Measurements from ENCODE around the gene SLC39A11.
"Not testable (repeated sequence)": the region's sequence is repeated elsewhere in the genome, so short reads cannot be mapped to it uniquely, and the experiment has no call there.

The SLC39A11 gene

GRCh38 chr17:72997559-72997958, 94.9 kb downstream of the SLC39A11 start:
- Histone ChIP-seq H3K4me1 (ENCODE audit: insufficient read depth, low read length) (no peaks in the 10 kb centered on the region), H3K9me3 (ENCODE audit: low read length) (no peaks in the 10 kb centered on the region), H3K27me3 (ENCODE audit: control insufficient read depth in 1 of 2, insufficient read depth in 2 of 2, low read length in 2 of 2) (no peaks in the 10 kb centered on the region), H3K27ac (ENCODE audit: low read depth, low read length) (no peak overlapping the region), H3K36me3 (ENCODE audit: insufficient read depth, low read length) (no peaks in the 10 kb centered on the region), H3K9ac (ENCODE audit: low read length) (no peak overlapping the region), H3K4me3 (ENCODE audit: low read depth in 1 of 2, low read length in 2 of 2) (no peak overlapping the region)

GRCh38 chr17:72996791-72997190, 95.7 kb downstream of the SLC39A11 start:
- Histone ChIP-seq H3K27ac (ENCODE audit: low read depth, low read length) (no peak overlapping the region), H3K4me3 (ENCODE audit: low read depth in 1 of 2, low read length in 2 of 2) (no peak overlapping the region), H3K9me3 (ENCODE audit: low read length) (no peaks in the 10 kb centered on the region), H3K27me3 (ENCODE audit: control insufficient read depth in 1 of 2, insufficient read depth in 2 of 2, low read length in 2 of 2) (no peaks in the 10 kb centered on the region), H3K36me3 (ENCODE audit: insufficient read depth, low read length) (no peaks in the 10 kb centered on the region), H3K4me1 (ENCODE audit: insufficient read depth, low read length) (no peaks in the 10 kb centered on the region), H3K9ac (ENCODE audit: low read length) (no peak overlapping the region)

DNA sequence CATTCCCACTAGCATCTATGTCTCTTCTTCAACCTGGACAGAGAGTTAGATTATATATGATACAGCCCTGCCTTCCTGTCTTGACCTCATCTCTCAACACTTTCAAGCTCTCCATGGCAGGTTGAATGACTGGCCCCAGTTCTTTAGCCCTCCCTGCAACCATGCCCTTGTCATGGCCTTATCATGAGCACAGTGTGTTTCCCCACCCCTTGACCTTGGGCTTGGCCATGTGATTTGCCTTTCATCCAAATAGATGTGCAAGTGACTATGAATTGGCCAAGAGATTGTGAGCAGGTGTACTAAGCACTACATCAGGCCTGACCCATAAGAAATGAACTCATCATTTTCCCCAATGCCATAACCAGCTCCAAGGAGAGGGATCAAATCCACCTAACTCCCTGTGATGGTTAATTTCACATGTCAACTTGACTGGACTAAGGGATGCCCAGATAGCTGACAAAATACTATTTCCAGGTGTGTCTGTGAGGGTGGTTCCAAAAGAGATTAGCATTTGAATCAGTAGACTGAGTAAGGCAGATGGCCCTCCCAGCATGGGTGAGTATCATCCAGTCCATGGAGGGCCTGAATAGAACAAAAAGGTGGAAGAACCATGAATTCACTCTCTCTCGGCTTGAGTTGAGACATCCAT, 97.4 kb downstream of the SLC39A11 start:
- H3K27me3 ChIP-seq (ENCODE audit: control insufficient read depth in 1 of 2, insufficient read depth in 2 of 2, low read length in 2 of 2), result no peaks in the 10 kb centered on the region
- H3K4me3 ChIP-seq (ENCODE audit: low read depth in 1 of 2, low read length in 2 of 2), result no peak overlapping the region
- no peaks in the 10 kb centered on the region for H3K9me3 ChIP-seq (ENCODE audit: low read length)
- H3K9ac ChIP-seq (ENCODE audit: low read length), result no peak overlapping the region
- H3K36me3 ChIP-seq (ENCODE audit: insufficient read depth, low read length), result no peaks in the 10 kb centered on the region
- no peaks in the 10 kb centered on the region for H3K4me1 ChIP-seq (ENCODE audit: insufficient read depth, low read length)
- H3K27ac ChIP-seq (ENCODE audit: low read depth, low read length), result no peak overlapping the region

- H3K9ac ChIP-seq (ENCODE audit: low read length); H3K4me3 ChIP-seq (ENCODE audit: low read depth in 1 of 2, low read length in 2 of 2); H3K36me3 ChIP-seq (ENCODE audit: insufficient read depth, low read length); H3K9me3 ChIP-seq (ENCODE audit: low read length); H3K27ac ChIP-seq (ENCODE audit: low read depth, low read length); H3K27me3 ChIP-seq (ENCODE audit: control insufficient read depth in 1 of 2, insufficient read depth in 2 of 2, low read length in 2 of 2); H3K4me1 ChIP-seq (ENCODE audit: insufficient read depth, low read length): not testable (repeated sequence)
These were observed 99.6 kb downstream of the SLC39A11 start for GRCh38 chr17:72992783-72993467.

- Histone ChIP-seq H3K9ac (ENCODE audit: low read length) (no peak overlapping the region), H3K9me3 (ENCODE audit: low read length) (no peaks in the 10 kb centered on the region), H3K36me3 (ENCODE audit: insufficient read depth, low read length) (no peaks in the 10 kb centered on the region), H3K27ac (ENCODE audit: low read depth, low read length) (no peak overlapping the region), H3K4me1 (ENCODE audit: insufficient read depth, low read length) (no peaks in the 10 kb centered on the region), H3K4me3 (ENCODE audit: low read depth in 1 of 2, low read length in 2 of 2) (no peak overlapping the region), H3K27me3 (ENCODE audit: control insufficient read depth in 1 of 2, insufficient read depth in 2 of 2, low read length in 2 of 2) (no peaks in the 10 kb centered on the region)
These were observed 100.8 kb downstream of the SLC39A11 start for GRCh38 chr17:72991651-72992050.

DNA sequence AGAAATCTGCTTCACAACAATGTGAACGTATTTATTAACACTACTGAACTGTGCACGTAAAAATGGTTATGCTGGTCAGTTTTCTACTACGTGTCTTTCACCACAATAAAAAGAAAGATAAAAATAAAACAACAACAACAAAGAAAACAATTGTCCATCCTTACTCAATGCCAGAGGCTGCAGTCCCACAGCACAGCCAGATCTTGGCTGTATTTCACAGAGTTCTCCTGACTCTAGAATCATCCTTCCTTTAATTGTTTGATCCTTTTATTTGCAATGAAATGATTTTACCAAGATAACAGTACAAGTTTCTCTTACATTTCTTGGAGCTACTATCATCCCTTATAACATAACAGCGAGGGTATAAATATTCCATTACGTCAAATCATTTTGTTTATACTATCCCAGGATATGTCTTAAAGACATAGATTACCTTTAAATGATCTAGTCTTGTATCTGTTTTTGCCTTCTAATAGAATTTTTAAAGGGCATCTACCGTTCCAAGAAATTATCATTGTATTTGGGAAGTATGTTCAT, 103.3 kb downstream of the SLC39A11 start:
- Histone ChIP-seq H3K9ac (ENCODE audit: low read length) (no peak overlapping the region), H3K4me1 (ENCODE audit: insufficient read depth, low read length) (no peaks in the 10 kb centered on the region)

DNA sequence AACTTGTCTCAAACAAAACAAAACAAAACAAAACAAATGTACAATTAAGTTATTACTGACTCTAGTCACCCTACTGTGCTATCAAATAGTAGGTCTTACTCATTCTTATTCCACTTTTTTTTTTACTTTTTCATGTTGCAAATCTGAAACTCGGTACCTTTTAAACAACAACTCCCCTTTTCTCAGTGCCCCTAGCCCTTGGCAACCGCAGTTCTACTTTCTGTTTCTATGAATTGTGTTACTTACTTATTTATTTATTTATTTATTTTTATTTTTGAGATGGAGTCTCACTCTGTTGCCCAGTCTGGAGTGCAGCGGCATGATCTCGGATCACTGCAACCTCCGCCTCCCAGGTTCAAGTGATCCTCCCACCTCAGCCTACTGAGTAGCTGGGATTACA, 104.0 kb downstream of the SLC39A11 start:
- no peak overlapping the region for H3K4me3 ChIP-seq (ENCODE audit: low read depth in 1 of 2, low read length in 2 of 2)
- H3K27ac ChIP-seq (ENCODE audit: low read depth, low read length), result no peak overlapping the region
- H3K9me3 ChIP-seq (ENCODE audit: low read length), result no peaks in the 10 kb centered on the region
- no peaks in the 10 kb centered on the region for H3K4me1 ChIP-seq (ENCODE audit: insufficient read depth, low read length)
- H3K36me3 ChIP-seq (ENCODE audit: insufficient read depth, low read length), result no peaks in the 10 kb centered on the region
- no peaks in the 10 kb centered on the region for H3K27me3 ChIP-seq (ENCODE audit: control insufficient read depth in 1 of 2, insufficient read depth in 2 of 2, low read length in 2 of 2)
- H3K9ac ChIP-seq (ENCODE audit: low read length), result no peak overlapping the region

More for the DNA sequence above, 103.3 kb downstream of the SLC39A11 start:
- Histone ChIP-seq H3K27ac (ENCODE audit: low read depth, low read length) (no peak overlapping the region), H3K36me3 (ENCODE audit: insufficient read depth, low read length) (no peaks in the 10 kb centered on the region), H3K27me3 (ENCODE audit: control insufficient read depth in 1 of 2, insufficient read depth in 2 of 2, low read length in 2 of 2) (no peaks in the 10 kb centered on the region), H3K9me3 (ENCODE audit: low read length) (no peaks in the 10 kb centered on the region), H3K4me3 (ENCODE audit: low read depth in 1 of 2, low read length in 2 of 2) (no peak overlapping the region)

DNA sequence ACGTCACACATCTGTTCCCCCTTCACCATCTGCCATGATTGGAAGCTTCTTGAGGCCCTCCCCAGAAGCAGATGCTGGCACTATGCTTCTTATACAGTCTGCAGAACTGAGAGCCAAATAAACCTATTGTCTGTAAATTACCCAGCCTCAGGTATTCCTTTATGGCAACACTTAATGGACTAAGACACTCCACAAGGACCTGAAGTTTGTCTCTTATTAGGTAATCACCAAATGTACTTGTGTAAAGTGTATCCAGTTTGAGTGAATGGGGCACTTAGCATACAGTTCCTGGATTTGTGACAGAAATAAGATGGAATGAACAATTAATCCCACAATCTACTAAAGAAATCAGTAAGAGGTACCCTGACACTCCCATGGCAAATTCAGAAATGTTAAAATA, 105.3 kb downstream of the SLC39A11 start:
- H3K9ac ChIP-seq (ENCODE audit: low read length), result no peak overlapping the region
- H3K9me3 ChIP-seq (ENCODE audit: low read length), result no peaks in the 10 kb centered on the region
- H3K4me1 ChIP-seq (ENCODE audit: insufficient read depth, low read length), result no peaks in the 10 kb centered on the region
- H3K27ac ChIP-seq (ENCODE audit: low read depth, low read length), result no peak overlapping the region
- no peaks in the 10 kb centered on the region for H3K36me3 ChIP-seq (ENCODE audit: insufficient read depth, low read length)
- no peaks in the 10 kb centered on the region for H3K27me3 ChIP-seq (ENCODE audit: control insufficient read depth in 1 of 2, insufficient read depth in 2 of 2, low read length in 2 of 2)
- H3K4me3 ChIP-seq (ENCODE audit: low read depth in 1 of 2, low read length in 2 of 2), result no peak overlapping the region

- no peaks in the 10 kb centered on the region for H3K27me3 ChIP-seq (ENCODE audit: control insufficient read depth in 1 of 2, insufficient read depth in 2 of 2, low read length in 2 of 2)
- no peak overlapping the region for H3K9ac ChIP-seq (ENCODE audit: low read length)
- no peaks in the 10 kb centered on the region for H3K9me3 ChIP-seq (ENCODE audit: low read length)
- H3K27ac ChIP-seq (ENCODE audit: low read depth, low read length), result no peak overlapping the region
- no peaks in the 10 kb centered on the region for H3K4me1 ChIP-seq (ENCODE audit: insufficient read depth, low read length)
- H3K4me3 ChIP-seq (ENCODE audit: low read depth in 1 of 2, low read length in 2 of 2), result no peak overlapping the region
- H3K36me3 ChIP-seq (ENCODE audit: insufficient read depth, low read length), result no peaks in the 10 kb centered on the region
These were observed 106.4 kb downstream of the SLC39A11 start for GRCh38 chr17:72985882-72986720.

DNA sequence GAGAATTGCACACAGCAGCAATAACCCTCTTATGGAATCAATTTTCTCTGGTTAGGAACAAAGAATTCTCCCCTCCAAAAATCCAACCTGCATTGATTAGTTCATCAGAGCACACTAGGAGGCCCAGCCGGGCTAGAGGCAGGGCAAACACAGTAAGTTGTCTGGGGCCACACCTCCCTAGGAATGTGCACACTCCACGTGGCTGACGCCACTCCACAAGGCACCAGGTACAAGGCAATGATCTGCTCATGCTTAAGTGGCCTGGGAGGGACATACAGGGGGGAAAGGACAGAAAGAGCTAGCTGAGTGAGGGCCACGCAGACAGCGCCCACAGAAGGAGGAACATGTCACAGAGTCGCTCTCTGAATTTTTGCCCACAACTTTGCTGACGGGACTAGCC, 107.6 kb downstream of the SLC39A11 start:
- Histone ChIP-seq H3K9me3 (ENCODE audit: low read length) (no peaks in the 10 kb centered on the region), H3K4me3 (ENCODE audit: low read depth in 1 of 2, low read length in 2 of 2) (no peak overlapping the region), H3K27me3 (ENCODE audit: control insufficient read depth in 1 of 2, insufficient read depth in 2 of 2, low read length in 2 of 2) (no peaks in the 10 kb centered on the region), H3K36me3 (ENCODE audit: insufficient read depth, low read length) (no peaks in the 10 kb centered on the region), H3K4me1 (ENCODE audit: insufficient read depth, low read length) (no peaks in the 10 kb centered on the region), H3K27ac (ENCODE audit: low read depth, low read length) (no peak overlapping the region), H3K9ac (ENCODE audit: low read length) (no peak overlapping the region)

DNA sequence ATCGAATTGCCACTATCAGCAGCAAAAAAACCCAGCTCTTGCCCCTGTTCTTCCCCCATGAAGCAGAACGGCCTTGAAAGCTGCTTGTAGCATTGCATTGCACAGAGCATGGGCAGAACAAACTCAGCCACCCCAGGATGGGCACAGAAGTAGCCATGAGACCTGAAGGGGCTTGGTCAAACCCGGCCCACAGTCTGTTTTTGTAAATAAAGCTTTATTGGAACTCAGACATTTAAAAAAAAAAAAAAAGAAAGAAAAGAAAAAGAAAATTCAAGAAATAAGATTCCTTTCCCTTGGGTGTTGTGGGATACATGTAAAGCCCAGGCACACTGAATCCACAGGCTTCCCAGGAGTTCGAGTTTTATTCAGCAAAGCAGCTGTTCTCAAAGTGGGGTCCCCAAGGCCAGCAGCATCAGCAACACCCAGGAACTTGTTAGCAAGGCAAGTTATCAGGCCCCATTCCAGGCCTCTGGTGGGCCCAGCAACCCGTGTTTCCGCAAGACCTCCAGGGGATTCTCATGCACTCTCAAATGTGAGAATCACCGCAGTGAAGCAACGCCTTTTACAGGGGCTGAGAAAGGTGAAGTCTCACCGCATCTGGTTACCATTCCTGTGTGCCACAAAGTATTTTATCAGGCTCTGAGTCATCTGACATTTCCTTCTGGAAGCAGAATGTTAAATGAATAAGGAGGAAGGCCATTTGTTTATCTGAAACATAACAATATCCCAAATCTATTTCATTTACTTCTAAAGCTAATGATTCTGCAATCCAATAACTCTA, 108.2 kb downstream of the SLC39A11 start:
- Histone ChIP-seq H3K27ac (ENCODE audit: low read depth, low read length) (no peak overlapping the region), H3K4me1 (ENCODE audit: insufficient read depth, low read length) (no peaks in the 10 kb centered on the region), H3K9ac (ENCODE audit: low read length) (no peak overlapping the region), H3K27me3 (ENCODE audit: control insufficient read depth in 1 of 2, insufficient read depth in 2 of 2, low read length in 2 of 2) (no peaks in the 10 kb centered on the region), H3K36me3 (ENCODE audit: insufficient read depth, low read length) (no peaks in the 10 kb centered on the region), H3K9me3 (ENCODE audit: low read length) (no peaks in the 10 kb centered on the region), H3K4me3 (ENCODE audit: low read depth in 1 of 2, low read length in 2 of 2) (no peak overlapping the region)

Measured in muscle layer of colon (tissue), 2 donors.